ENCODE data around the gene USP13. TPM values are rescaled to one million over a fixed set of nuclear protein-coding genes. Genes with fewer than 3 reads are reported as not detected.
A peak's percentile ranks its signal among the peaks of the same experiment; 100 is the strongest.

Gene USP13
- total RNA-seq, 1 experiment from 2014 or later, result 14.8 TPM

GRCh38 chr3:179750720-179751328 lies 98.0 kb downstream of the USP13 start:
- ChIA-PET CTCF (no interaction called here), POLR2A (ENCODE audit: unreplicated experiment) (no interaction called here)
- intact Hi-C loops (cut with micrococcal nuclease), result loop anchor here (5.0 kb wide), 1 partner anchor 846 kb away; no protein-coding TSS in a partner anchor
- H3K9me3 ChIP-seq (ENCODE audit: low read length), result no peaks in the 10 kb centered on the region
- H3K4me3 ChIP-seq (ENCODE audit: low read length), result no peak overlapping the region
- no peaks in the 10 kb centered on the region for H3F3A ChIP-seq (ENCODE audit: low read length, unreplicated experiment)
- H3K9ac ChIP-seq (ENCODE audit: low read length), result no peak overlapping the region
- H3K79me2 ChIP-seq (ENCODE audit: low read length), result no peaks in the 10 kb centered on the region
- no peak overlapping the region for H3K27ac ChIP-seq (ENCODE audit: low read length)
- ATAC-seq (peak; percentile 71), DNase-seq (peak; percentile 60)
- BruUV-seq (replicated peaks), result no TSS peak
- no peaks in the 10 kb centered on the region for H3K4me1 ChIP-seq (ENCODE audit: insufficient read depth, low read length)
- TF ChIP-seq EZH2 (IDR thresholded peaks at IDR 0.05; ENCODE audit: low read length, unreplicated experiment) (no peak), EZH2phosphoT487 (IDR thresholded peaks at IDR 0.05; ENCODE audit: borderline replicate concordance, low read length) (no peak)
- TF ChIP-seq, protein P1, sequence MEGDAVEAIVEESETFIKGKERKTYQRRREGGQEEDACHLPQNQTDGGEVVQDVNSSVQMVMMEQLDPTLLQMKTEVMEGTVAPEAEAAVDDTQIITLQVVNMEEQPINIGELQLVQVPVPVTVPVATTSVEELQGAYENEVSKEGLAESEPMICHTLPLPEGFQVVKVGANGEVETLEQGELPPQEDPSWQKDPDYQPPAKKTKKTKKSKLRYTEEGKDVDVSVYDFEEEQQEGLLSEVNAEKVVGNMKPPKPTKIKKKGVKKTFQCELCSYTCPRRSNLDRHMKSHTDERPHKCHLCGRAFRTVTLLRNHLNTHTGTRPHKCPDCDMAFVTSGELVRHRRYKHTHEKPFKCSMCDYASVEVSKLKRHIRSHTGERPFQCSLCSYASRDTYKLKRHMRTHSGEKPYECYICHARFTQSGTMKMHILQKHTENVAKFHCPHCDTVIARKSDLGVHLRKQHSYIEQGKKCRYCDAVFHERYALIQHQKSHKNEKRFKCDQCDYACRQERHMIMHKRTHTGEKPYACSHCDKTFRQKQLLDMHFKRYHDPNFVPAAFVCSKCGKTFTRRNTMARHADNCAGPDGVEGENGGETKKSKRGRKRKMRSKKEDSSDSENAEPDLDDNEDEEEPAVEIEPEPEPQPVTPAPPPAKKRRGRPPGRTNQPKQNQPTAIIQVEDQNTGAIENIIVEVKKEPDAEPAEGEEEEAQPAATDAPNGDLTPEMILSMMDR (conservative IDR thresholded peaks at IDR 0.05; ENCODE audit: low read depth, low read length), result peak; percentile 83
- no peak overlapping the region for H2AFZ ChIP-seq (ENCODE audit: low read length)
- no peaks in the 10 kb centered on the region for H3K9me2 ChIP-seq (replicated peaks; ENCODE audit: low read length)
- H3K36me3 ChIP-seq (ENCODE audit: low read depth, low read length), result peaks cover 3% of the 10 kb centered on the region; the same call in 1 of the 2 replicates
- no peaks in the 10 kb centered on the region for H3K27me3 ChIP-seq (ENCODE audit: low read length)
- H4K20me1 ChIP-seq (ENCODE audit: low read length), result no peaks in the 10 kb centered on the region
- no peak overlapping the region for H3K4me2 ChIP-seq (ENCODE audit: low read length)

DNA sequence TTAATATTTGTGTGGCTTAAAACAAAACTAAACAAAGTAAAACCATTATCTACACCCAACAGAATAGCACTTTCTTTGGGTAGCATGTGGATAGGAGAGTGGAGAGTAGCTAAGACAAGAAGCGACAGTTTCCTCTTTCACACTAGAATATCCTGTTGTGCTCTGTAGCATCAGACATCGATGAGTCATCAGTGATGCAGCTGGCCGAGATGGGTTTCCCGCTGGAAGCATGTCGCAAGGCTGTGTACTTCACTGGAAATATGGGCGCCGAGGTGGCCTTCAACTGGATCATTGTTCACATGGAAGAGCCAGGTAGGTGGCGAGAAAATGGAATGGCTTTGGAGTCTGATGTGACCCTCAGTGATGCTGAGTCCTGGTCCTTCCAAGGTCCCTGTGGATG lies 108.1 kb downstream of the USP13 start:
- no peaks in the 10 kb centered on the region; the same call in 1 of the 2 replicates for H3K36me3 ChIP-seq (ENCODE audit: low read depth, low read length)
- no peaks in the 10 kb centered on the region for H3K27me3 ChIP-seq (ENCODE audit: low read length)
- H3K79me2 ChIP-seq (ENCODE audit: low read length), result no peaks in the 10 kb centered on the region
- ATAC-seq (peak; percentile 82), DNase-seq (peak; percentile 73)
- no peaks in the 10 kb centered on the region for H4K20me1 ChIP-seq (ENCODE audit: low read length)
- H3K4me1 ChIP-seq (ENCODE audit: insufficient read depth, low read length), result peaks cover 7% of the 10 kb centered on the region
- ChIA-PET CTCF (no interaction called here), POLR2A (ENCODE audit: unreplicated experiment) (no interaction called here)
- no peaks in the 10 kb centered on the region for H3K9me2 ChIP-seq (replicated peaks; ENCODE audit: low read length)
- no TSS peak for BruUV-seq (replicated peaks)
- TF ChIP-seq EZH2phosphoT487 (IDR thresholded peaks at IDR 0.05; ENCODE audit: borderline replicate concordance, low read length) (no peak), EZH2 (IDR thresholded peaks at IDR 0.05; ENCODE audit: low read length, unreplicated experiment) (no peak)
- TF ChIP-seq, protein P1 (conservative IDR thresholded peaks at IDR 0.05; ENCODE audit: low read depth, low read length), result no peak
- H3K4me3 ChIP-seq (ENCODE audit: low read length), result no peak overlapping the region
- H3K27ac ChIP-seq (ENCODE audit: low read length), result no peak overlapping the region
- intact Hi-C loops (cut with micrococcal nuclease), result no loop called here
- no peaks in the 10 kb centered on the region for H3F3A ChIP-seq (ENCODE audit: low read length, unreplicated experiment)
- H3K4me2 ChIP-seq (ENCODE audit: low read length), result no peak overlapping the region
- no peak overlapping the region for H3K9ac ChIP-seq (ENCODE audit: low read length)
- H3K9me3 ChIP-seq (ENCODE audit: low read length), result no peaks in the 10 kb centered on the region
- no peak overlapping the region for H2AFZ ChIP-seq (ENCODE audit: low read length)

GRCh38 chr3:179765396-179765795 lies 112.6 kb downstream of the USP13 start:
- no peak overlapping the region for H3K4me2 ChIP-seq (ENCODE audit: low read length)
- H3F3A ChIP-seq (ENCODE audit: low read length, unreplicated experiment), result no peaks in the 10 kb centered on the region
- no peaks in the 10 kb centered on the region for H4K20me1 ChIP-seq (ENCODE audit: low read length)
- DNase-seq, result no peak
- BruUV-seq (replicated peaks), result no TSS peak
- TF ChIP-seq, protein P1 (conservative IDR thresholded peaks at IDR 0.05; ENCODE audit: low read depth, low read length), result no peak
- no peak for TF ChIP-seq EZH2 (IDR thresholded peaks at IDR 0.05; ENCODE audit: low read length, unreplicated experiment)
- no peak for TF ChIP-seq EZH2phosphoT487 (IDR thresholded peaks at IDR 0.05; ENCODE audit: borderline replicate concordance, low read length)
- H2AFZ ChIP-seq (ENCODE audit: low read length), result no peak overlapping the region
- no peak overlapping the region for H3K27ac ChIP-seq (ENCODE audit: low read length)
- ChIA-PET CTCF (no interaction called here), POLR2A (ENCODE audit: unreplicated experiment) (no interaction called here)
- no peak overlapping the region for H3K9ac ChIP-seq (ENCODE audit: low read length)
- no peaks in the 10 kb centered on the region for H3K9me3 ChIP-seq (ENCODE audit: low read length)
- no peaks in the 10 kb centered on the region for H3K27me3 ChIP-seq (ENCODE audit: low read length)
- ATAC-seq, result no peak
- H3K9me2 ChIP-seq (replicated peaks; ENCODE audit: low read length), result no peaks in the 10 kb centered on the region
- peaks cover 7% of the 10 kb centered on the region for H3K36me3 ChIP-seq (ENCODE audit: low read depth, low read length)
- H3K4me3 ChIP-seq (ENCODE audit: low read length), result no peak overlapping the region
- H3K4me1 ChIP-seq (ENCODE audit: insufficient read depth, low read length), result peaks cover 25% of the 10 kb centered on the region
- H3K79me2 ChIP-seq (ENCODE audit: low read length), result no peaks in the 10 kb centered on the region
- intact Hi-C loops (cut with micrococcal nuclease), result loop anchor here (5.0 kb wide), 1 partner anchor 912 kb away; the partner anchor contains the start of gene CCDC39

Data from PC-3 (cell line).